ENCODE results near the gene DENND1A. TPM values are rescaled to one million over a fixed set of nuclear protein-coding genes. Genes with fewer than 3 reads are reported as not detected.

Gene DENND1A
- total and polyA plus RNA-seq, 2 of the 13 experiments (the other 11 are each of a cell fraction or from before 2014, with no cell fraction given): 14.8 to 30.1 TPM

DNA sequence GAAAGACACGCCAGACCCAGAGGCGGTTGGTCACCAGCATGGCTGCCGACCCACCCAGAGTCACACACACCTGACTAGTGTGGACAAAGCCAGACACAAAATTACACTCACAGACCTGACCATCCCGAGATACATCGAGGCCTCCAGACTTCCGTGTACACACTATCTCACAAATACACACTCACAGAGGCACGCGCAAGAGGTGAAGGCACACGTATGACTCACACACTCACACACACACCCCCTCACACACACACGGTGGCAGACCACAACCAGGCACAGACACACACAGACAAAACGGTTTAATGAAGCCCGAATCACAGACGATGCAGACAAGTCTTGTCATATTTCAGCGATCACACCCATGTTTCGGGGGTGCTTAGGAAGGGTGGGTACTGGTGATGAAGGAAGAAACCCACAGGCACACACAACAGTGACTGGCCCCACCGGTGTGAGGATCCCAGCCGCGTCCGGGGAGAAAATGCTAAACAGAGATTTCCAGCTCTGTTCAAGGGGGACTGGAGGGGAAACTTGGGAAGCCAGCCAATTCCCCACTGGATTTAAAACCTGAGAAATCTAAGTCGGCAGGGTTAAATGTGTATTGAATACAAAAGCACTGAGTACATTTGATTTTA, 522.6 kb downstream of the DENND1A start (continued):
- TF ChIP-seq, protein P1, sequence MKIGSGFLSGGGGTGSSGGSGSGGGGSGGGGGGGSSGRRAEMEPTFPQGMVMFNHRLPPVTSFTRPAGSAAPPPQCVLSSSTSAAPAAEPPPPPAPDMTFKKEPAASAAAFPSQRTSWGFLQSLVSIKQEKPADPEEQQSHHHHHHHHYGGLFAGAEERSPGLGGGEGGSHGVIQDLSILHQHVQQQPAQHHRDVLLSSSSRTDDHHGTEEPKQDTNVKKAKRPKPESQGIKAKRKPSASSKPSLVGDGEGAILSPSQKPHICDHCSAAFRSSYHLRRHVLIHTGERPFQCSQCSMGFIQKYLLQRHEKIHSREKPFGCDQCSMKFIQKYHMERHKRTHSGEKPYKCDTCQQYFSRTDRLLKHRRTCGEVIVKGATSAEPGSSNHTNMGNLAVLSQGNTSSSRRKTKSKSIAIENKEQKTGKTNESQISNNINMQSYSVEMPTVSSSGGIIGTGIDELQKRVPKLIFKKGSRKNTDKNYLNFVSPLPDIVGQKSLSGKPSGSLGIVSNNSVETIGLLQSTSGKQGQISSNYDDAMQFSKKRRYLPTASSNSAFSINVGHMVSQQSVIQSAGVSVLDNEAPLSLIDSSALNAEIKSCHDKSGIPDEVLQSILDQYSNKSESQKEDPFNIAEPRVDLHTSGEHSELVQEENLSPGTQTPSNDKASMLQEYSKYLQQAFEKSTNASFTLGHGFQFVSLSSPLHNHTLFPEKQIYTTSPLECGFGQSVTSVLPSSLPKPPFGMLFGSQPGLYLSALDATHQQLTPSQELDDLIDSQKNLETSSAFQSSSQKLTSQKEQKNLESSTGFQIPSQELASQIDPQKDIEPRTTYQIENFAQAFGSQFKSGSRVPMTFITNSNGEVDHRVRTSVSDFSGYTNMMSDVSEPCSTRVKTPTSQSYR (CRISPR knock-in tag; IDR thresholded peaks at IDR 0.05; ENCODE audit: borderline replicate concordance): no peak
- TF ChIP-seq KLF12 (CRISPR knock-in tag; IDR thresholded peaks at IDR 0.05; ENCODE audit: borderline replicate concordance): no peak
- no peak for TF ChIP-seq ZBED4 (CRISPR knock-in tag; IDR thresholded peaks at IDR 0.05; ENCODE audit: borderline replicate concordance)

DNA sequence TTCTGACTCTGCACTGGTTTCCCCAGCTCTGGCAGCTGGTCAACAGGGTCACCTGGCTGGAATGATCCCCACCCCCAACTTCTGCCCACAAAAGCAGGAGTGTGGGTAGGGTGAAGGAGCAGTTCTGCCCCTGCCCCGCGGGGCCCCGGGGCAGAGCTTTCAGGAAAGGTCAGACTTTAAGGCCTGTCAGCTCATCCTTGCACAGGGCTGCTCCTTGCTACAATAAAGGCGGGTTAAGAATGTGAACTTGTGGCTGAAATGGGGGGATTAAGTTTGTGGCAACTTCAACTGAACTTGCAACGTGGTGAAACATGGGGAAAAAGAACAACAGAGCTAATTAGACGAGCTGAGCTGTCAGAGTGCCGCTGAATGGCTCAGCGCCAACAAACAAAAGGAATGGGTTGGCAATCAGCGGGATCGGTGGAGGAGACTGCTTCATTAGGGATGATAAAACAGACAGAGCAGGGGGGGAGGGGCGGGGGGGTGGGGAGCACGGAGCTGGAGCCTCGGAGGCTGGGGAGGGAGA, 523.2 kb downstream of the DENND1A start:
- Histone ChIP-seq H3K4me3 (replicated peaks in 1 of 3; ENCODE audit: insufficient read depth in 1 of 3, low read depth in 2 of 3, low read length in 3 of 3) (no peak overlapping the region), H3K4me1 (ENCODE audit: insufficient read depth, low read length) (no peaks in the 10 kb centered on the region), H3K9ac (ENCODE audit: insufficient read depth, low read depth, low read length) (no peak overlapping the region), H2AFZ (ENCODE audit: low read length) (no peak overlapping the region), H3K9me3 (ENCODE audit: low read length) (no peaks in the 10 kb centered on the region), H3K36me3 (replicated peaks in 1 of 2; ENCODE audit: control insufficient read depth in 1 of 2, insufficient read depth in 2 of 2, low read length in 2 of 2) (peaks cover 2 to 4% of the 10 kb centered on the region in 2 experiments; a peak in 2 of 5 replicates), H3K27ac (ENCODE audit: extremely low read length, insufficient read depth, low read length) (no peak overlapping the region), H4K20me1 (ENCODE audit: insufficient read depth, low read length) (no peaks in the 10 kb centered on the region), H3K79me2 (ENCODE audit: insufficient read depth, low read length) (no peaks in the 10 kb centered on the region), H3K4me2 (ENCODE audit: low read depth, low read length) (no peak overlapping the region), H3K27me3 (ENCODE audit: control insufficient read depth in 1 of 2, insufficient read depth in 2 of 2, low read length in 2 of 2) (no peaks in the 10 kb centered on the region)
- ChIA-PET POLR2A (no interaction called here), CTCF (ENCODE audit: low intra/inter-chr PET ratio, low total read pairs) (no interaction called here)
- 94% methylated on average over 13 of the region's 13 CpGs for WGBS (ENCODE audit: low lambda C conversion rate)
- FAIRE-seq (no peak), DNase-seq (ENCODE audit: low spot score) (no peak), ATAC-seq (no peak)
- TF ChIP-seq ZNF607 (CRISPR knock-in tag; IDR thresholded peaks at IDR 0.05; ENCODE audit: borderline replicate concordance): no peak
- no peak for TF ChIP-seq MEIS1 (CRISPR knock-in tag; IDR thresholded peaks at IDR 0.05; ENCODE audit: borderline replicate concordance)
- TF ChIP-seq PATZ1 (CRISPR knock-in tag; IDR thresholded peaks at IDR 0.05): no peak
- no peak for TF ChIP-seq SETDB1 (CRISPR knock-in tag; IDR thresholded peaks at IDR 0.05; ENCODE audit: borderline replicate concordance)
- no peak for TF ChIP-seq MAFG (CRISPR knock-in tag; IDR thresholded peaks at IDR 0.05)
- TF ChIP-seq ARNT2 (CRISPR knock-in tag; IDR thresholded peaks at IDR 0.05; ENCODE audit: low read depth): no peak
- TF ChIP-seq ZSCAN12 (CRISPR knock-in tag; IDR thresholded peaks at IDR 0.05): no peak
- no peak for TF ChIP-seq TBX3 (IDR thresholded peaks at IDR 0.05; ENCODE audit: borderline replicate concordance)
- no peak for TF ChIP-seq ZMAT5 (CRISPR knock-in tag; IDR thresholded peaks at IDR 0.05; ENCODE audit: borderline replicate concordance, low read depth)
- BruUV-seq (replicated peaks): no TSS peak
- in situ Hi-C loops (cut with HindIII; ENCODE audit: extremely low pct_ligation_motif_present, low pct_unique_long_range_greater_than_20kb): loop anchor here (10.0 to 25.0 kb wide), 2 partner anchors 98 to 631 kb away; no protein-coding TSS in a partner anchor
- intact Hi-C loops (cut with micrococcal nuclease; ENCODE audit: unreplicated experiment): no loop called here
